Upper lobe of left lung (tissue), 6 donors: ENCODE results near the gene HPS3. TPM values are rescaled to one million over a fixed set of nuclear protein-coding genes. Genes with fewer than 3 reads are reported as not detected.

ENCODE experiments used
- ATAC-seq, 2 donors: fragments of 200-7000 bp; cut with Tn5 transposase; one replicate each; pipeline ENCODE4 v1.9.1; 2022; ENCODE audit warnings: mild to moderate bottlenecking in 2 of 2, moderate library complexity in 2 of 2; ENCODE audit not compliant: low FRiP score in 2 of 2
- DNase-seq, 2 donors: peaks; one replicate each; pipeline ENCODE4 v3.0.0-alpha.2; 2019 to 2020
- H3K27ac ChIP-seq, 4 donors: fragments of 200-600 bp; sonication (generic); one replicate each; pipeline ENCODE4 v1.5.1; 2016 to 2019
- H3K27me3 ChIP-seq, 4 donors: fragments of 200-600 bp; sonication (generic); one replicate each; pipeline ENCODE4 v1.5.1; 2017 to 2019
- H3K36me3 ChIP-seq, 4 donors: fragments of 200-600 bp; sonication (generic); one replicate each; pipeline ENCODE4 v1.5.1; 2016 to 2019
- H3K4me1 ChIP-seq, 4 donors: fragments of 200-600 bp; sonication (generic); one replicate each; pipeline ENCODE4 v1.5.1; 2018 to 2019
- H3K4me3 ChIP-seq, 4 donors: fragments of 200-600 bp; sonication (generic); one replicate each; pipeline ENCODE4 v1.5.1; 2017 to 2019; ENCODE audit warnings: mild to moderate bottlenecking in 2 of 4, moderate library complexity in 1 of 4
- H3K9me3 ChIP-seq, 4 donors: fragments of 200-600 bp; sonication (generic); one replicate each; pipeline ENCODE4 v1.5.1; 2018 to 2019
- EP300 ChIP-seq, 4 donors: sonication (generic); formaldehyde crosslinking; IDR thresholded peaks; one replicate each; pipeline ENCODE4 v1.5.1; 2017; ENCODE audit warnings: antibody characterized with exemption in 4 of 4, control low read depth in 2 of 4
- POLR2A ChIP-seq, 4 donors: fragments of 450-650 bp; IDR thresholded peaks; one replicate each; pipeline ENCODE4 v1.5.1; 2016 to 2017; ENCODE audit warnings: antibody characterized with exemption in 4 of 4, mild to moderate bottlenecking in 2 of 4
- POLR2AphosphoS5 ChIP-seq, 2 donors: sonication (generic); formaldehyde crosslinking; IDR thresholded peaks; one replicate each; pipeline ENCODE4 v1.5.1; 2017; ENCODE audit warnings: antibody characterized with exemption in 2 of 2
- WGBS, 2 donors: methylation state at CpG; one replicate each; pipeline ENCODE4 v1.1.5; 2017 to 2018; 5-methylcytosine and 5-hydroxymethylcytosine counted together
- small RNA-seq, 4 donors: library from RNA; depleted of rRNA; stranded (forward); fragments of <200 nt; gene quantifications; one replicate each; pipeline ENCODE3, GENCODE V24; 2016
- total RNA-seq, 6 donors: library from RNA; depleted of rRNA in 4 of 6; stranded (reverse); fragments of >200 nt in 4 of 6; gene quantifications; one replicate each; pipeline versions ENCODE4 v1.1.0 to v1.2.1, GENCODE V29; 2016 to 2021
- TF ChIP-seq, protein P1 (sequence below), 6 experiments: fragments of 450-650 bp in 4 of 6; fragments of 200-600 bp in 2 of 6; sonication (generic) in 2 of 6; IDR thresholded peaks; one replicate each; pipeline ENCODE4 v1.5.1; 2016 to 2019; ENCODE audit warnings: antibody characterized with exemption in 6 of 6
- donor health status: DM: no; HTN: no; CAD: no; lungs with moderate emphysema.
- donor health status: DM: no; HTN: yes; CAD: no; lungs with severe emphysema.

Gene HPS3
- total RNA-seq, 6 donors from 2014 or later = 13.4 to 29.8 (median 17.8) TPM

DNA sequence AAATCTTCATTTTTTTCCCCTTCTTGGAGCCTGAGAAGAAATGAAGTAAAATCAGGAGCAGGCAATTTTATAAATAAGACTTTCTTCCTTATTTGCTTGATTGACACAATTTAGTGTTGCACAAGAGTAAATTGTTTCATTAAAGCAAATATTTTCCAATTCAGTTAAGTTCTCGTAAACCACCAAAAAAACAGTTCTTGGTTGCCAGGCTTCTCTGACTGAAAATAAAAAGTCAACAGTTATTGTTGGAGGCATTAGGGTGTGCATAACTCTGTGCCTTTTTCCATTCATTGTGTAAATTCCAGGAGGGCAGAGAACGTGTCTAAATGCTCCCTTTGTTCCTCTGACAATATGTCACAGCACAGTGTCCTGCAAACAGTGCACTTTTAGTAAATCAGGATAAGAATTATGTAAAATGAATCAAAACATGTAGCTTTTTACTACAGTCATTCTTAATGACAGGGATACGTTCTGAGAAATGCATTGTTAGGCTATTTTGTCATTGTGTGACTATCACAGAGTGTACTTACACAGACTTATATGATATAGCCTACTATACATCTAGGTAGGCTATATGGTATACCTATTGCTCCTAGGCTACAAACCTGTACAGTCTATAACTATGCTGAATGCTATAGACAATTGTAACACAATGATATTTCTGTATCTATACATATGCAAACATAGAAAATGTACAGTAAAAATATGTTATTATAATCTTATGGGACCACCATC is 92.5 kb downstream of the HPS3 start, which contains the start of gene CP:
TSS of gene CP (minus strand) at position 47 of the 735 bp plus-strand sequence. CDS start at position 10, 37 bp downstream.
- H3K27ac ChIP-seq = no peak within 1 kb of the TSS
- no peaks in the 10 kb centered on the region for H3K36me3 ChIP-seq
- 48 to 55% methylated on average over 3 of the region's 3 CpGs for WGBS, 2 donors
- no peak for TF ChIP-seq EP300 (IDR thresholded peaks at IDR 0.05)
- no peak for TF ChIP-seq POLR2AphosphoS5 (IDR thresholded peaks at IDR 0.05)
- TF ChIP-seq POLR2A (IDR thresholded peaks at IDR 0.05) = no peak
- TF ChIP-seq, protein P1, sequence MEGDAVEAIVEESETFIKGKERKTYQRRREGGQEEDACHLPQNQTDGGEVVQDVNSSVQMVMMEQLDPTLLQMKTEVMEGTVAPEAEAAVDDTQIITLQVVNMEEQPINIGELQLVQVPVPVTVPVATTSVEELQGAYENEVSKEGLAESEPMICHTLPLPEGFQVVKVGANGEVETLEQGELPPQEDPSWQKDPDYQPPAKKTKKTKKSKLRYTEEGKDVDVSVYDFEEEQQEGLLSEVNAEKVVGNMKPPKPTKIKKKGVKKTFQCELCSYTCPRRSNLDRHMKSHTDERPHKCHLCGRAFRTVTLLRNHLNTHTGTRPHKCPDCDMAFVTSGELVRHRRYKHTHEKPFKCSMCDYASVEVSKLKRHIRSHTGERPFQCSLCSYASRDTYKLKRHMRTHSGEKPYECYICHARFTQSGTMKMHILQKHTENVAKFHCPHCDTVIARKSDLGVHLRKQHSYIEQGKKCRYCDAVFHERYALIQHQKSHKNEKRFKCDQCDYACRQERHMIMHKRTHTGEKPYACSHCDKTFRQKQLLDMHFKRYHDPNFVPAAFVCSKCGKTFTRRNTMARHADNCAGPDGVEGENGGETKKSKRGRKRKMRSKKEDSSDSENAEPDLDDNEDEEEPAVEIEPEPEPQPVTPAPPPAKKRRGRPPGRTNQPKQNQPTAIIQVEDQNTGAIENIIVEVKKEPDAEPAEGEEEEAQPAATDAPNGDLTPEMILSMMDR (IDR thresholded peaks at IDR 0.05) = no peak
- H3K4me3 ChIP-seq = peak within 1 kb of the TSS in 1 of 4 donors; percentile 25
- H3K4me1 ChIP-seq = peaks cover 7 to 20% (median 14%) of the 10 kb centered on the region in 4 donors
- no peak for DNase-seq
- no peaks in the 10 kb centered on the region for H3K27me3 ChIP-seq
- ATAC-seq = no peak
- H3K9me3 ChIP-seq = no peaks in the 10 kb centered on the region

Small RNA genes within 50 kb of the gene (small RNA-seq; reads per million reads assigned to genes)
- 0 reads per million in 4 donors for gene RF00019

Other genes with a start within 250 kb of the HPS3 start
- 10 to 100 TPM; 10.5 to 48.6 (median 31.5) TPM for gene GYG1, start 138.1 kb upstream of the HPS3 start, total RNA-seq
- gene HLTF, start 43.1 kb upstream of the HPS3 start, total RNA-seq = 10 to 100 TPM; 14.1 to 26.2 (median 19.0) TPM
- gene CP, start 92.2 kb downstream of the HPS3 start, total RNA-seq = 10 to 100 TPM in 4 of 6 donors, 1 to 10 TPM in 2; 3.9 to 87.3 (median 18.9) TPM
- gene TM4SF18, start 204.0 kb downstream of the HPS3 start, total RNA-seq = 10 to 100 TPM in 1 of 6 donors, 1 to 10 TPM in 3, under 1 TPM in 2; 0.55 to 16.6 (median 2.5) TPM
- gene TM4SF1, start 248.0 kb downstream of the HPS3 start, total RNA-seq = 100 to 1,000 TPM in 4 of 6 donors, 10 to 100 TPM in 2; 40.9 to 337 (median 197) TPM